Chondrocyte (in vitro differentiated cells): ENCODE measurements around the gene CDCA5. TPM values are rescaled to one million over a fixed set of nuclear protein-coding genes. Genes with fewer than 3 reads are reported as not detected.
A peak's percentile ranks its signal among the peaks of the same experiment; 100 is the strongest.

Experiments used
- DNase-seq: peaks from one replicate; pipeline ENCODE4 v3.0.0; 2021; ENCODE audit warnings: mixed read lengths, low spot score
- H3K27ac Mint-ChIP-seq: one replicate; pipeline ENCODE4 v1.8.0; 2021; ENCODE audit warnings: mild to moderate bottlenecking, moderate library complexity, mixed read lengths; ENCODE audit not compliant: unreplicated experiment
- H3K27me3 Mint-ChIP-seq: 2 replicates; pipeline ENCODE4 v1.8.0; 2021; ENCODE audit warnings: low read depth, mixed read lengths
- H3K36me3 Mint-ChIP-seq: 2 replicates; pipeline ENCODE4 v1.8.0; 2021; ENCODE audit warnings: low read depth, mixed read lengths
- H3K4me1 Mint-ChIP-seq: 2 replicates; pipeline ENCODE4 v1.8.0; 2021; ENCODE audit warnings: low read depth, mild to moderate bottlenecking, mixed read lengths
- H3K4me3 Mint-ChIP-seq: one replicate; pipeline ENCODE4 v1.8.0; 2021; ENCODE audit warnings: mild to moderate bottlenecking, moderate library complexity, mixed read lengths; ENCODE audit not compliant: unreplicated experiment
- H3K9me3 Mint-ChIP-seq: 2 replicates; pipeline ENCODE4 v1.8.0; 2021; ENCODE audit warnings: low read depth, mixed read lengths
- long read RNA-seq: library from polyadenylated mRNA; stranded (forward); transcript quantifications from one replicate; pipeline ENCODE4 v2.0.0, GENCODE V29; 2021
- total RNA-seq: library from RNA; stranded (reverse); gene quantifications from 3 replicates; pipeline ENCODE4 v1.2.1, GENCODE V29; 2021
- TF ChIP-seq, protein P1 (sequence below): fragments of 200-600 bp; sonication (generic); IDR thresholded peaks from 2 replicates; pipeline ENCODE4 v1.5.0; 2021; ENCODE audit warnings: antibody characterized with exemption, mild to moderate bottlenecking, moderate library complexity

Gene CDCA5, protein sequence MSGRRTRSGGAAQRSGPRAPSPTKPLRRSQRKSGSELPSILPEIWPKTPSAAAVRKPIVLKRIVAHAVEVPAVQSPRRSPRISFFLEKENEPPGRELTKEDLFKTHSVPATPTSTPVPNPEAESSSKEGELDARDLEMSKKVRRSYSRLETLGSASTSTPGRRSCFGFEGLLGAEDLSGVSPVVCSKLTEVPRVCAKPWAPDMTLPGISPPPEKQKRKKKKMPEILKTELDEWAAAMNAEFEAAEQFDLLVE
- 5.5 to 11.4 TPM (median 6.3 TPM) in 3 replicates for total RNA-seq
- long read RNA-seq, transcript CDCA5-201 (6 exons, 2,587 nt), result major isoform, 16 of 18 reads
- long read RNA-seq, partial matches to known transcripts, result 0 of 18 reads
- long read RNA-seq, other reads (novel, unspliced or antisense), result 2 of 18 reads

DNA sequence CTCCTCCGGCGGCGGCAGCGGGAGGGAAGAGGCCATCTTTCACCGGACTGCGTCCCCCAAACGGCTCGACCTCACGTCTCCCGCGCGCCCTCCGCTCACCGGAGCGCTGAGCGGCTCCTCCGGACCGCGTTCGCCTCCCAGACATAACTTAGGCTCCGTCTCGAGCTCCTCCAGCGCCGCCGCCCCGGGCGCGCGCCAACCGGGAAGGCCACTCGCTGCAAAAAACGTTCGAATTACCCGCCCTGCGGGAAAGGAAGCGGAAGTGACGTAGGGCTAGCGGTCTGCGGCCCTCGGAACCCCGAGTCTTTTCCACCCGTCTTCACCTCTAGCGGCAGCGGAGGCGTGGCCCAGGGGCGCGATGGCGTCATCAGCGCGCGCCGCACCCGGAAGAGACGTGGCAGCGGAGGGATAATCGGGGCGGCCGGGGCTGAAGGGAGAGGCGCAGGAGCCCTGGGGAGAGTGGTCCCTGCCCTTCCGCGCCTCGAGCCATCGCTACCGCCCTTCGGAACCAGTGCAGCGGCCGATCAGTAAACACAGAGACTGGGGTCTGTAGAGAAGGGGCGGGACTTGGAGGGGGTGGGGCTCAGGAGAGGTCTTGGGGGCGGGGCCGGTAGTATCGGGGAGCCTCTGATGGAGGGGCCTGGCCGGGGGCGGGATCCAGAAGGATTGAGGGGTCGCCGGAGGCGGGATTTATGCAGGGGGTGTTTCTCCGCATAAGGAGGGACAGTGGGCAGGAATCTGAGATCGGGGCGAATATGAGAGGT, at the start of gene CDCA5, which contains the start of gene ZFPL1:
Gene CDCA5, minus strand, starts transcription at position 207 of the 764 bp plus-strand sequence. Its CDS starts 62 bp downstream, at position 145.
Gene ZFPL1, plus strand, starts transcription at position 389 of the 764 bp plus-strand sequence. CDS start 477 bp downstream, outside the sequence.
- Mint-ChIP-seq H3K27me3 (no peaks in the 10 kb centered on the region), H3K36me3 (peaks cover 16% of the 10 kb centered on the region)

DNA sequence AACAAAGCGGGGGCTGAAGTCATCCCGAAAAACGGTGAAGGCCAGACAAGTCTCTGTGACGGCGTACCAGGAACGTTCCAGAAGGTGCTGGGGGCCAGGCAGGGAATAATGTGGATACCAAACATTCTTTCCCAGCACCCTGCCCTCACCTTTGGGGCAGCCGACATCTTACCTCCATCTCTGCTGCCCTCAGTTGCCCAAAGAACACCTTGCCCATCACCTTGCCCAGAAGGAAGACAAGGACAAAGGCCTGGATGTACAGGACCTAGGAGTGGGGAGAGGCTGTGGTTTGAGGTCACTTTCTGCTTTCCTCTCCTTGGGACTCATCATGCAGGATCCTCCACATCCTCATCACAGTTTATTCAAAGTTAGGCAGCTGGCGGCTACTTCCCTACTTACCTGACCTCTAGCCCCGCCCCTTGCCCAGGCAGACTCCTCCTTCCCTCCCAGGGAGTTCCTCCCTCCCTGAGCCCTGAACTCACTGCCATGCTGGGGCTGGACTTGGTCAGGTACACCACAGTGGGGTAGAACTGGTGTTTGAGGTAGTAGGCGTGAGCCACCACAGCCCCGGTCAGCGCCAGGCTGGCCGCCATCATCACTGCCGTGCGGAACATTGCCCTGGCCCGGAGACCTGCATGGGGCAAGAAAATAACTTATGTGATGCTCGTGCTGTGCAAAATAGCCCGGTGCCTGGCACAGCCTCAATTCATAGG, 49.3 kb upstream of the CDCA5 start:
- Mint-ChIP-seq H3K4me3 (peak overlapping the region; percentile 92), H3K27ac (peak overlapping the region; percentile 99), H3K9me3 (no peaks in the 10 kb centered on the region), H3K4me1 (peaks cover 25% of the 10 kb centered on the region), H3K36me3 (peaks cover 7% of the 10 kb centered on the region), H3K27me3 (no peaks in the 10 kb centered on the region)
- peak; percentile 49 for DNase-seq
- TF ChIP-seq, protein P1, sequence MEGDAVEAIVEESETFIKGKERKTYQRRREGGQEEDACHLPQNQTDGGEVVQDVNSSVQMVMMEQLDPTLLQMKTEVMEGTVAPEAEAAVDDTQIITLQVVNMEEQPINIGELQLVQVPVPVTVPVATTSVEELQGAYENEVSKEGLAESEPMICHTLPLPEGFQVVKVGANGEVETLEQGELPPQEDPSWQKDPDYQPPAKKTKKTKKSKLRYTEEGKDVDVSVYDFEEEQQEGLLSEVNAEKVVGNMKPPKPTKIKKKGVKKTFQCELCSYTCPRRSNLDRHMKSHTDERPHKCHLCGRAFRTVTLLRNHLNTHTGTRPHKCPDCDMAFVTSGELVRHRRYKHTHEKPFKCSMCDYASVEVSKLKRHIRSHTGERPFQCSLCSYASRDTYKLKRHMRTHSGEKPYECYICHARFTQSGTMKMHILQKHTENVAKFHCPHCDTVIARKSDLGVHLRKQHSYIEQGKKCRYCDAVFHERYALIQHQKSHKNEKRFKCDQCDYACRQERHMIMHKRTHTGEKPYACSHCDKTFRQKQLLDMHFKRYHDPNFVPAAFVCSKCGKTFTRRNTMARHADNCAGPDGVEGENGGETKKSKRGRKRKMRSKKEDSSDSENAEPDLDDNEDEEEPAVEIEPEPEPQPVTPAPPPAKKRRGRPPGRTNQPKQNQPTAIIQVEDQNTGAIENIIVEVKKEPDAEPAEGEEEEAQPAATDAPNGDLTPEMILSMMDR, result no peak

More for the DNA sequence above, at the start of gene CDCA5, which contains the start of gene ZFPL1:
- Mint-ChIP-seq H3K4me3 (peak within 1 kb of the TSS; percentile 95), H3K4me1 (peaks cover 31% of the 10 kb centered on the region), H3K9me3 (no peaks in the 10 kb centered on the region), H3K27ac (peak within 1 kb of the TSS; percentile 99)
- TF ChIP-seq, protein P1, result no peak
- DNase-seq, result peak; percentile 99

- peak; percentile 59 for DNase-seq
- H3K9me3 Mint-ChIP-seq, result no peaks in the 10 kb centered on the region
- peaks cover 7% of the 10 kb centered on the region for H3K36me3 Mint-ChIP-seq
- peak overlapping the region; percentile 41 for H3K27ac Mint-ChIP-seq
- H3K27me3 Mint-ChIP-seq, result no peaks in the 10 kb centered on the region
- TF ChIP-seq, protein P1, result no peak
- H3K4me3 Mint-ChIP-seq, result peak overlapping the region; percentile 92
- H3K4me1 Mint-ChIP-seq, result peaks cover 25% of the 10 kb centered on the region
These were observed 48.6 kb upstream of the CDCA5 start for GRCh38 chr11:65132238-65132987.

DNA sequence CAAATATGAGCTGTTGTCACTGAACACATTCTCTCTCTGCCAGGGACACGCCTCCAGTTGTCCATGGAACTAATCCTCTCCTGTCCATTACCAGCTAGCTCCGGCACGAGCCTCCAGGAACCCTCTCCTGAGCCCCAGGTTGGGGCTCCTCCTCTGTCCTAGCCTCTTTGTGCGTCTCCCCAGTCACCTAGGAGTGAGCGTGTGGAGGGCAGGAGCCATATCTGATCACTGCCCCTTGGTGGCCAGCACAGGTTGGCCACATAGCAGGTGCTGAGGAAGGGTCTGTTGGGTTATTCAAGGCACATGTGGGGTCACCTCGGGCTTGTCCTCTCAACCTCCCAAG, 48.0 kb upstream of the CDCA5 start:
- no peaks in the 10 kb centered on the region for H3K9me3 Mint-ChIP-seq
- peaks cover 7% of the 10 kb centered on the region for H3K36me3 Mint-ChIP-seq
- peak; percentile 41 for DNase-seq
- no peaks in the 10 kb centered on the region for H3K27me3 Mint-ChIP-seq
- TF ChIP-seq, protein P1, result no peak
- no peak overlapping the region for H3K4me3 Mint-ChIP-seq
- peak overlapping the region; percentile 41 for H3K27ac Mint-ChIP-seq
- H3K4me1 Mint-ChIP-seq, result peaks cover 25% of the 10 kb centered on the region
